HCT116 (cell line): ENCODE data around the gene STK4. TPM values are rescaled to one million over a fixed set of nuclear protein-coding genes. Genes with fewer than 3 reads are reported as not detected.

Experiments
- ATAC-seq: fragments of 200-7000 bp; cut with Tn5 transposase; 2 replicates; pipeline ENCODE4 v1.9.1; 2020; ENCODE audit warnings: mild to moderate bottlenecking, moderate library complexity
- BruUV-seq: library from RNA; stranded (reverse); fragments of 400-500 nt; replicated peaks from 2 replicates; lab custom pipeline; 2021; lab: Mats Ljungman, UMichigan
- CTCF ChIA-PET: fragments of 300-600 bp; sonication (Branson Sonifier 250); formaldehyde crosslinking; loops from one replicate; lab custom pipeline; 2021; ENCODE audit warnings: antibody characterized with exemption; lab: Charles Lee
- POLR2A ChIA-PET: fragments of 300-600, 350-600 bp; sonication (Branson Sonifier 250); formaldehyde crosslinking; loops from one replicate; lab custom pipeline; 2021; ENCODE audit warnings: antibody characterized with exemption; lab: Charles Lee
- RAD21 ChIA-PET, 2 experiments: fragments of 300-600 bp; sonication (Branson Sonifier 250); formaldehyde crosslinking; loops; one replicate each; lab custom pipeline; 2023; ENCODE audit warnings: low total read pairs in 2 of 2; ENCODE audit not compliant: uncharacterized antibody in 2 of 2, unreplicated experiment in 2 of 2, low non-redundant PET in 1 of 2; lab: Charles Lee
- DNase-seq: peaks from one replicate; pipeline ENCODE4 v3.0.0-alpha.2; 2010; ENCODE audit warnings: low read depth, low spot score
- H2AFZ ChIP-seq: fragments of 200-600 bp; shearing (Covaris generic), sonication (generic); 2 replicates; pipeline ENCODE4 v1.6.1; 2017; ENCODE audit warnings: low read depth, mixed run types, mixed read lengths, antibody characterized with exemption, low read length; ENCODE audit not compliant: poor library complexity, severe bottlenecking
- H3K27ac ChIP-seq: 2 replicates; pipeline ENCODE4 v1.5.1; 2012; ENCODE audit warnings: low read depth, low read length
- H3K27me3 ChIP-seq: fragments of 200-600 bp; sonication (generic); 2 replicates; pipeline ENCODE4 v1.6.1; 2016; ENCODE audit warnings: mixed run types, low read length, mixed read lengths; ENCODE audit not compliant: insufficient read depth
- H3K36me3 ChIP-seq, 2 experiments: fragments of 200-500 bp in 1 of 2; fragments of 200-600 bp in 1 of 2; sonication (Bioruptor generic) in 1 of 2; sonication (generic) in 1 of 2; 2 replicates each; pipeline versions ENCODE4 v1.5.1 to v1.6.1; 2014 to 2016; ENCODE audit warnings: low read length in 2 of 2, inconsistent platforms in 1 of 2, mixed read lengths in 1 of 2, mixed run types in 1 of 2; ENCODE audit not compliant: insufficient read depth in 2 of 2, control insufficient read depth in 1 of 2
- H3K4me1 ChIP-seq, 2 experiments: fragments of 200-600 bp in 1 of 2; sonication (generic) in 1 of 2; 2 replicates each; pipeline versions ENCODE4 v1.5.1 to v1.6.1; 2012 to 2017; ENCODE audit warnings: low read length in 2 of 2, inconsistent platforms in 1 of 2, mild to moderate bottlenecking in 1 of 2, mixed read lengths in 1 of 2, mixed run types in 1 of 2, moderate library complexity in 1 of 2; ENCODE audit not compliant: insufficient read depth in 2 of 2, control insufficient read depth in 1 of 2
- H3K4me2 ChIP-seq: fragments of 200-600 bp; sonication (generic); 2 replicates; pipeline ENCODE4 v1.6.1; 2017; ENCODE audit warnings: mixed run types, low read length, mixed read lengths
- H3K4me3 ChIP-seq, 2 experiments: fragments of 200-600 bp in 1 of 2; sonication (generic) in 1 of 2; replicated peaks in 1 of 2; 2 replicates each; pipeline ENCODE4 v1.5.1; 2011 to 2016; ENCODE audit warnings: low read length in 2 of 2, control low read depth in 1 of 2, low read depth in 1 of 2, mild to moderate bottlenecking in 1 of 2, mixed read lengths in 1 of 2, mixed run types in 1 of 2
- H3K79me2 ChIP-seq: fragments of 200-600 bp; sonication (generic); 2 replicates; pipeline ENCODE4 v1.6.1; 2017; ENCODE audit warnings: mild to moderate bottlenecking, mixed run types, low read length, moderate library complexity, mixed read lengths; ENCODE audit not compliant: insufficient read depth
- H3K9ac ChIP-seq: fragments of 200-600 bp; sonication (generic); 2 replicates; pipeline ENCODE4 v1.6.1; 2016; ENCODE audit warnings: low read length, mixed read lengths
- H3K9me2 ChIP-seq: fragments of 200-600 bp; sonication (generic), shearing (Covaris generic); 2 replicates; pipeline ENCODE4 v1.6.1; 2017; ENCODE audit warnings: mixed run types, mild to moderate bottlenecking, moderate library complexity; ENCODE audit not compliant: insufficient read depth
- H3K9me3 ChIP-seq, 2 experiments: fragments of 200-500 bp in 1 of 2; fragments of 200-600 bp in 1 of 2; sonication (Bioruptor generic) in 1 of 2; sonication (generic) in 1 of 2; 2 replicates each; pipeline ENCODE4 v1.6.1; 2014 to 2017; ENCODE audit warnings: low read length in 2 of 2, mixed read lengths in 2 of 2, inconsistent platforms in 1 of 2, low read depth in 1 of 2, mild to moderate bottlenecking in 1 of 2, mixed run types in 1 of 2, moderate library complexity in 1 of 2; ENCODE audit not compliant: control insufficient read depth in 1 of 2, insufficient read depth in 1 of 2
- H4K20me1 ChIP-seq: fragments of 200-600 bp; sonication (generic), shearing (Covaris generic); 2 replicates; pipeline ENCODE4 v1.6.1; 2017; ENCODE audit warnings: mixed run types, mild to moderate bottlenecking, moderate library complexity; ENCODE audit not compliant: insufficient read depth
- CTCF ChIP-seq, 3 experiments: fragments of 200-600 bp in 1 of 3; sonication (generic) in 1 of 3; IDR thresholded peaks in 2 of 3; conservative IDR thresholded peaks in 1 of 3; 2 replicates each; pipeline ENCODE4 v1.5.1; 2012 to 2017; ENCODE audit warnings: low read depth in 2 of 3, low read length in 2 of 3, antibody characterized with exemption in 1 of 3, borderline replicate concordance in 1 of 3, control low read depth in 1 of 3, mild to moderate bottlenecking in 1 of 3, mixed read lengths in 1 of 3, mixed run types in 1 of 3, moderate library complexity in 1 of 3; ENCODE audit not compliant: insufficient read depth in 1 of 3
- POLR2AphosphoS5 ChIP-seq: IDR thresholded peaks from 2 replicates; pipeline ENCODE4 v1.6.1; 2011; ENCODE audit warnings: mild to moderate bottlenecking, low read depth, low read length, moderate library complexity
- RAD21 ChIP-seq: IDR thresholded peaks from 2 replicates; pipeline ENCODE4 v1.6.1; 2012; ENCODE audit warnings: low read depth, mild to moderate bottlenecking
- REST ChIP-seq: IDR thresholded peaks from 2 replicates; pipeline ENCODE4 v1.6.1; 2012; ENCODE audit warnings: low read depth
- SP1 ChIP-seq: IDR thresholded peaks from 2 replicates; pipeline ENCODE4 v1.6.1; 2012; ENCODE audit warnings: low read depth
- intact Hi-C: fragments of 100-400 bp; cut with micrococcal nuclease; formaldehyde crosslinking; loops from 2 replicates; pipeline ENCODE4 v1.10.0; 2022
- total RNA-seq: library from RNA; stranded (reverse); gene quantifications from one replicate; pipeline ENCODE4 v1.2.1, GENCODE V29; 2021; ENCODE audit not compliant: unreplicated experiment

Gene STK4
- total RNA-seq, 1 experiment from 2014 or later: 45.4 TPM

GRCh38 chr20:45111285-45111684, 145.0 kb downstream of the STK4 start (continued):
- TF ChIP-seq POLR2AphosphoS5 (no peak), SP1 (no peak)

DNA sequence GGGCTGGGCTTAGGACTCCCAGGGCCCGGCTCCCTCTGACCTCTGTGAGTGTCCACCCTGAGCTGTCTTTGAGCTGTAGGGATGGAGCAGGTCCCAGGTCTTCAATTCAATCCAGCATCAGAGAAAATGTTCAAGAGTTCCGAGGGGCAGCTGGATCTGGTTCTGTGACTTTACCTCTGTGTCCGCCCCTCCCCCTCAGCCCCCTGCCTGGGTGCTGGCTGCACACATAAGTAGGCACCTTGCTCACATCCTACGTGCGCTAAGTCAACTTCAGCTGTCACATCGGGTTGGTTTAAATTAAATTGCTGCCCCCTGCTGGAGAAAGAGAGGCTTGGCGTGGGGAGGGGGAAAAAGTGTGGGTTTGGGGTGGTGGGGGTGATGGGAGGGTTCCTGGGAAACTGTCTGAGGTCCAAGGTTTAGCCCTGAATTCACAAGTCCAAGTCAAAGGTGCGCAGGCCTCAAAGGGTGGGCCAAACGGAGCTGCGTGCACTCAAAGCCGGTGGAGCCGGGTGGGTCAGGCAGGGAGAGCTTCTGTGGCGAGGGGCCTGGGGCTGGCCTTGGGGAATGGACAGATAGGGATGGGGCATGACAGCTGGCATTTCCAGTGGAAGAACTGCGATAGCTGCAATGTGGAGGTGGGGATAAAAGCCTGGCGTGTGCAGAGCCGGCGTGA, 145.6 kb downstream of the STK4 start:
- H4K20me1 ChIP-seq: no peaks in the 10 kb centered on the region
- no peaks in the 10 kb centered on the region; the same call in 1 of the 2 replicates for H3K27me3 ChIP-seq
- BruUV-seq: no TSS peak
- H3K9me2 ChIP-seq: no peaks in the 10 kb centered on the region
- no peaks in the 10 kb centered on the region for H3K9me3 ChIP-seq
- no peak overlapping the region for H3K9ac ChIP-seq
- ChIA-PET CTCF (interaction anchor here (0.7 to 4.6 kb wide), 17 partner anchors 8 to 1562 kb away, joined by 3 to 51 read pairs (median 4); partner anchors contain the start of gene WFDC12), POLR2A (no interaction called here), RAD21 (interaction anchor here (0.7 to 1.2 kb wide), 5 partner anchors 68 to 364 kb away, joined by 3 to 5 read pairs (median 4); no protein-coding TSS in a partner anchor)
- ATAC-seq (peak; percentile 79), DNase-seq (no peak)
- H3K36me3 ChIP-seq: no peaks in the 10 kb centered on the region
- intact Hi-C loops: no loop called here
- H3K79me2 ChIP-seq: no peaks in the 10 kb centered on the region
- no peak overlapping the region for H3K4me3 ChIP-seq
- H2AFZ ChIP-seq: no peak overlapping the region
- TF ChIP-seq RAD21 (peak; percentile 56; the same call in 1 of the 2 replicates), REST (no peak), CTCF (IDR thresholded peaks at IDR 0.05 in 2 of 3, conservative IDR thresholded peaks at IDR 0.05 in 1 of 3; ENCODE audit: borderline replicate concordance in 1 of 3, insufficient read depth in 1 of 3, low read depth in 2 of 3, low read length in 2 of 3) (peak; percentile 42 to 80 (median 45); a peak in 5 of 6 replicates)
- H3K4me1 ChIP-seq: 0 out of 4 replicates have a peak, but pooled peaks cover 0 to 3% of the 10 kb centered on the region in 2 experiments
- no peak overlapping the region for H3K27ac ChIP-seq
- no peak overlapping the region for H3K4me2 ChIP-seq
